Eye (tissue), 1 donor: ENCODE measurements around the gene MS4A5.
"Not testable (repeated sequence)": the region's sequence is repeated elsewhere in the genome, so short reads cannot be mapped to it uniquely, and the experiment has no call there.

ENCODE experiments used
- DNase-seq: peaks from one replicate; pipeline ENCODE4 v3.0.0-alpha.2; 2015

Gene MS4A5

DNA sequence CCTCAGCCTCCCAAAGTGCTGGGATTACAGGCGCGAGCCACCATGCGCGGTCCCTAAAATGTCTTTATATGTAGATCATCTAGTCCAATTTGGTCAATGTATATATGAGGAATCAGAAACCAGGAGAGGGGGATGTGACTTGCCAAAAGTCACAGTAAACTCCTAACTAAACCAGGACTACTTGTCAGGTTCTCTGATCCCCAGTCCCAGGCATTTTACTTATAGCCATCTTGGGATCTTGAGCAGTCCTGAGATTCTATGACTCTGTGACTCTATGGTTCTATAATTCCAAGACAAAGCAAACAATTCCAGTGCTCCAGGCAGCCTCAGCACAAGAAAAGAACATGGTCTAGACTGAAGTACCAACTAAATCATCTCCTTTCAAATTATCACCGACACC is at the start of gene MS4A5:
MS4A5 (plus strand) TSS at position 301 of the 400 bp plus-strand sequence. CDS start 103 bp downstream, outside the sequence.
- no peak for DNase-seq

DNA sequence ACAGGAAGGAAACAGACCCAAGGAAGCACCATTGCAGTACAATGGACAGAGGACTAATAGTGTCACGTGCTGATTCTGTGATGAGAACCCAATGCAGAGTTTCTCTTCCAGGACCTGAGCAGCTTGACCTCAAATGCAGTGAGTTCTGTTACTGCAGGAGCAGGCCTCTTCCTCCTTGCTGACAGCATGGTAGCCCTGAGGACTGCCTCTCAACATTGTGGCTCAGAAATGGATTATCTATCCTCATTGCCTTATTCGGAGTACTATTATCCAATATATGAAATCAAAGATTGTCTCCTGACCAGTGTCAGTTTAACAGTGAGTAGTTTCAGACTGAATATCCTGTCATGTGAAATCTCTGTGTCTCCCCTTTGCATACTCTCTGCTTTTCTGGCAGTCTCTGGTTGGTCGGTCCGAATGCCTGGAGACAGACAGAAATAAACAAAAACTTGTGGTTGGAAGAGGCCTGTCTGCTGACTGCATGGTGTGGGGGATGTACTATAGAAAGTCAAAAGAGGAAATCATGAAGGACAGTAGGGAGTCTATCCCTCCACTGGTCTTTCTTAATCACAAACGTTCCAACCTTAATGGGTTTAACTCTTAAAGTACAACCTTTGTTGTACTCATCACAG is 40.0 kb upstream of the MS4A5 start:
- DNase-seq: no peak

- no peak for DNase-seq
Measured at GRCh38 chr11:60390419-60390818, 39.0 kb upstream of the MS4A5 start.

DNA sequence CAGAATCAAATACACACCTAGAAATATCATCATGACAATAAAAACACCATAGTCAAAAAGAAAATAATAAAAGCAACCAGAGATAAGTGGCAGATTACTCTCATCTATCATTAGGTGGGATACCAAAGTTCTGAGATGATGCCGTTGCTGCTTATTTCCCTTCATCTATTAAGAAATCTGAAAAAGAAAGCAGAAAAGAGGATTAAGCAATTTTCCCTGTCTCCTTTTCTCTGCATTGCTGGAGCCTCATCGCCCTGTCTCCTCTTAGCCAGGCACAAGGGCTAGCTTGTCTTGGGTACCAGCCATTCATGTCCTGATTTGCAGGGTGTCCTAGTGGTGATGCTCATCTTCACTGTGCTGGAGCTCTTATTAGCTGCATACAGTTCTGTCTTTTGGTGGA is 37.0 kb upstream of the MS4A5 start:
- no peak for DNase-seq

DNA sequence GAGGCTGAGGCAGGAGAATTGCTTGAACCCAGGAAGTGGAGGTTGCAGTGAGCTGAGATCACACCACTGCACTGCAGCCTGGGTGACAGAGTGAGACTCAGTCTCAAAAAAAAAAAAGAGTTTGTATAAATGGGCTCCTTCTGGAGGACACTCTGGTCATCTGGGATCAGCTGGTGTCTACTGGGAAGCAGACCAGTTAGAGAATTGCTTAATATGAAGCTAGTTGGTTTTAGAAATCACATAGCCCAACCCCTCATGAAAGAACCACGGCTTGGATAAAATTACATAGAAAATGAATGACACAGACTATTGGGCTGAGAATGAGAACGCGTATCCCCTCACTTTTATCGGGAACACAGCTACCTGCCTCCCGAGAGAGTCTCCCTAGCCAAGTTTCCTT is 36.4 kb upstream of the MS4A5 start:
- DNase-seq: no peak

DNA sequence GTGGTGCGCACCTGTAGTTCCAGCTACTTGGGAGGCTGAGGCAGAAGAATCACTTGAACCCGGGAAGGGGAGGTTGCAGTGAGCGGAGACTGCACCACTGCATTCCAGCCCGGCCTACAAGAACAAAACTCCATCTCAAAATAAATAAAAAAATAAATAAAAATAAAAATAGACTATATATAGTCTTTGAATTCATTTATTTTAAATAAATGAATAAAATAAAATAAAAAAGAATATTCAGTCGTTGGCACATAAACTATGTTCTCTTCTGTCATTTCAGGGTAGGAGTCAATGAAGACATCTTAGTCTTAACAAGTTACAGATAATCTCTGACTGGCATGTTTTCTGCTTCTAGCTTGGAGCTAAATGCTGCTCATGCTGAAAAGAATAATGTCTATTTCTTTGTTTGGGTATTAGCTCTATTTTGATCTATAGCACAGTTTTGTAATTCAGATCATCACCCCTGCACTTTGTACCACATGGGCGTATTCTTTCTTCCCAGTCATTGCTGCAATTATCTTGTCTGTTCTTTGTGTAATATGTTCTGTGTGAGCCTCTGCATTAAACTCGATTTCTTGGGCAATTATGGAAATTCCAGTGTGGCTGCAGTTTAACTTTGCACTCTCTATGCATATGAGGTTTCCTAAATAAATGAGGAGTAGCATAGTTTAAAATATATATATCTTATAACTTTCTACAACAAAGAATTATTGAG is 34.5 kb upstream of the MS4A5 start:
- no peak for DNase-seq

DNA sequence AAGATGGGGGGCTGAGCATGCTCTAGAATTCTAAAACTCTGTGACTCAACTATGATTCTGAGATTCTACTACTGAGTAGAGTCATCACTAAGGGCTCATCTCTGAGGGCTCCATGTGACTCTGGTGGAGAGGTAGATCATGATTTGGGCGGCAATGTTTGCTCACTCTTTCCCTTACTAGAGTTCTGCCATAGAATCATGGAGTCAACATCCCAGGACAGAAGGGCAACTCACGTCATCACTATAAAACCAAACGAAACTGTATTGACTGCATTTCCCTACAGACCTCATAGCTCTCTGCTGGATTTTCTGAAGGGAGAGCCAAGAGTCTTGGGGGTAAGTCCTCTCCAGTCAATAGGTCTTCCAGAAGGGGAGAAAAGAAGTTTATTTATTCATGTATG is 33.0 kb upstream of the MS4A5 start, which contains the start of gene MS4A14:
MS4A14 (plus strand) TSS at position 78 of the 400 bp plus-strand sequence; CDS start at position 198, 120 bp downstream.
- DNase-seq: no peak

GRCh38 chr11:60396799-60397198 is 32.6 kb upstream of the MS4A5 start:
- DNase-seq: no peak

- DNase-seq: no peak
Measured at GRCh38 chr11:60420015-60420414, 9.4 kb upstream of the MS4A5 start.

DNA sequence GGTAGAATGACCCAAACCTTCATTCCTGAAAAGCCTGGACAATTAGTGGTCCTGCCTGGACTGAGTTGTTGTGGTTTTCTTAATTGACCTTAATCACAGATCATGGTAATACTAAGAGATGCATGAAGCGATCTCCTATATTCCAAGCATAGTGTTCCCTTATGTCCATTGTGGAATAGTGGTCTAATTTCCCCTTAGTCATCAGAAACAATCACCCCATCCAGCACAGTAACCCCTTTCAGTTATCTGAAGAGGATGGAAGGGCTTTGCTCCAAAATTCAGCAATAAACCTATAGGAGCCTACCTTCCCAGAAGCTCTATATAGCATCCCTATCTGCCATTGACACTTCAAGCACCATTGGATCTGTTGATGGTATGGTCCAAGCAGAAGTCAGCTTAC is 6.8 kb upstream of the MS4A5 start:
- no peak for DNase-seq

DNA sequence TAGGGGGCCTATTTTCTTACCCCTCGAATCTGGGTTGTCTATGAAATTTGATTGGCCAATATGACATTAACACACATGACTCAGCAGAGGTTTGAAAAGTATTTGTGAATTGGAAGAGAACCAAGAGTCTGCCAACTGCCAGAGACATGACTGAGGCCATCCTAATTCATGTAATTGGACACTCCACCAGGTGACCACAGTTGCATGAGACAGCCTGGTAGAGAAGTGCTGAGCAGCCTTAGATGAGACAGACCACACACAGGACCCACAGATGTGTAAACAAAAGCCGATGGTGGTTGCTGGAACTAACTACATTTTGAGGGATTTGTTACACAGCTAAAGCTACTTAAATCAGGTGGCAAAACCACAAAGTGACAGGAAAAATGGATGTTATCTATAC is 855 bp upstream of the MS4A5 start:
- DNase-seq: no peak

DNA sequence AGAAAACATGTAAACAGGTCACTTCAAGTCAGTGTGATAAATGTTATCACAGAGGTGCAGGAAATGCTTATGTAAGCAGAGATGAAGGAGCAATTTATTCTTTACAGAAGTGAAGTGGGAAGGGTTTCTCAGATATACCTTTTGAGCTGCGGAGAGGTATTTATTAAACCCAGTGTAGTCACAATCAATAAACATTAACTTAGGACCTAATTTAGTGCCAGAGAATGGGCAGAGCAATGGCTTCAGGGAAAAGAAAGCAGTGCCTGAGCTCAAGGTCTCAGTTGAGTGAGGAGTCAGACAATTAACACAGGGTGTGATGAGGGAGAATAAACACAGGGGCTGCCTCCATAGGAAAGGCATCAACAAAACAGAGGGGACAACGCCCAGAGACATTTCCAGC is 1.9 kb downstream of the MS4A5 start:
- DNase-seq: no peak

- DNase-seq: no peak
Measured at GRCh38 chr11:60433401-60433800, 4.0 kb downstream of the MS4A5 start.

- no peak for DNase-seq
Measured at GRCh38 chr11:60447070-60447469, 17.7 kb downstream of the MS4A5 start.

- DNase-seq: no peak
Measured at GRCh38 chr11:60447846-60448245, 18.5 kb downstream of the MS4A5 start.

DNA sequence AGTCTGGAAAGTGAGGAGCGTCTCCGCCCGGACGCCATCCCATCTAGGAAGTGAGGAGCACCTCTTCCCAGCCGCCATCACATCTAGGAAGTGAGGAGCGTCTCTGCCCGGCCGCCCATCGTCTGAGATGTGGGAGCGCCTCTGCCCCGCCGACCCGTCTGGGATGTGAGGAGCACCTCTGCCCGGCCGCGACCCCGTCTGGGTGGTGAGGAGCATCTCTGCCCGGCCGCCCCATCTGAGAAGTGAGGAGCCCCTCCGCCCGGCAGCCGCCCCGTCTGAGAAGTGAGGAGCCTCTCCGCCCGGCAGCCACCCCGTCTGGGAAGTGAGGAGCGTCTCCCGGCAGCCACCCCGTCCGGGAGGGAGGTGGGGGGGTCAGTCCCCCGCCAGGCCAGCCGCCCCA is 21.8 kb downstream of the MS4A5 start:
- not testable (repeated sequence) for DNase-seq

DNA sequence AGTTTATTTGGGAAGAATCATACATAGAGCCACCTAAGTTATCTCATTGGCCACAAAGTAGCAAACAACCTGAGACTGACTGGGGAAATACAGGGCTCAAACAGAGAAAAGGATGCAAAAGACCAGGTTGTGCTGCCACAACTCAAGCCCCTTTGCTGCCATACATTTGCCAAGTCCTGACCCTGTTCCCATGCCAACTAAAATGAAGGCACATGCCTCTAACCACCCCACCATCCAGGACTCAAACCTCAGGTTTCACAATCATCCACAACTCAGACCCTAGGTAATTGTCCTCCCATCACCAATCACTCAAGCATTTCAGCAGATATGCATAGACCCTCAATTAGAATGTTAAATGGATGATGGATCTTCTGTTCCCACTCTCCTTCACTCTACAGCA is 24.8 kb downstream of the MS4A5 start:
- DNase-seq: no peak

DNA sequence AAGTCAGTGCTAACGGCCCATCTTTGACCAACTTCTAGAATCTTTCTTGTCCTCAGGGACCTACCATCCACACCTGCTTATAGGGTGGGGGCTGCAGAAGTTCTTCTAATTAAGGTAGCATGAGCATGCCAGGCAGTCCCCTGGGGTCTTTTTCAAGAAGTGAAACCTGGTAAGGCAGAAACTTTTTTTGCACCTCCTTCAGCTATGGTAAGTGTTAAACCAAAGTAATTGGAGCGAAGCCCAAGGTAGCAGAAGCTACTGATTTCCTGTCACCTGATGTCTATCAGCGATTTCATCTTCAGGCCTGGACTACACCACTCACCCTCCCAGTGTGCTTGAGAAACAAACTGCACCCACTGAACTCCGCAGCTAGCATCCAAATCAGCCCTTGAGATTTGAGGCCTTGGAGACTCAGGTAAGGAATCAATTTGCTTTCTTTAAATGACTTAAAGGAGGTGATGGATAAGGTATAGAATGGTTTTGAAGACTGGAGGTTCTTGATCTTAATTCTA is 26.2 kb downstream of the MS4A5 start, which contains the start of gene MS4A1:
MS4A1 (plus strand) TSS at position 317 of the 512 bp plus-strand sequence. CDS start 6,528 bp downstream, outside the sequence.
- DNase-seq: no peak

DNA sequence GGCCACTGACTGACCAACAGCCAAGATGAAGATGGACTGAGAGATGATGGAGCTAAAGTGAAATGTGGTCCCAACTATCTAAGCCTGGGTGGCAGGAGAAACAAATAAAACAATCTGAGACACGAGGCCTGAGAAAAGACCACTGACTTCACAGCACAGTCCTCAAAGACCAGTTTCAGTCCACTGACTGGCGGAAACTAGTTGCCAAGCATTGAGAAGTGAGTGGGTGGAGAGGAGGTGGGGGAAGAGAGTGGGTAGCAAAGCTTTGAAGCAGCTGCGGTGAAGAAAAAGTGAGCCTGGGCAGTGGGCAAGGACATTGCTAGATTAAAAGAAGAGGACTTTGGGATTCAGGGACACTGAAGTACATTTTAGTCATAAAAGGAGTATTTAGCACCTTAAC is 28.2 kb downstream of the MS4A5 start:
- no peak for DNase-seq

DNA sequence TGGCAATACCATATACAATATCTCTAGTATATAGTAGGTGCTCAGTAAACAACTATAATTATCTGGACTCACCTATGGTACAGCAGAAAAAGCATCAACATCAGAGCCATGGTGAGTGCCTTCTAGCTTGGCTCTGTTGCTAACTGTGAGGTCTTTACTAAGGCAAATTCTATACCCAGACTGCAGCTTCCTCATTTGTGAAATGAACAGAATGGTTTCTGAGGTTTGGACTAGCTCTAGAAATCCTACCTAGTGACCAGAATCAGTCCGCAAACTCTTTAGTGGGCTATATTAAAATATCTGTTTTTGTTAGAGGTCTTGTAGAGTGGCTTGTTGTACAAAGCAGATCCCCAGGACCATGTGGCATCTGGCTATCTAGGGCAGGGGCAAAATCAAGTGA is 30.0 kb downstream of the MS4A5 start:
- DNase-seq: no peak

- no peak for DNase-seq
Measured at GRCh38 chr11:60468829-60469228, 39.5 kb downstream of the MS4A5 start.

DNA sequence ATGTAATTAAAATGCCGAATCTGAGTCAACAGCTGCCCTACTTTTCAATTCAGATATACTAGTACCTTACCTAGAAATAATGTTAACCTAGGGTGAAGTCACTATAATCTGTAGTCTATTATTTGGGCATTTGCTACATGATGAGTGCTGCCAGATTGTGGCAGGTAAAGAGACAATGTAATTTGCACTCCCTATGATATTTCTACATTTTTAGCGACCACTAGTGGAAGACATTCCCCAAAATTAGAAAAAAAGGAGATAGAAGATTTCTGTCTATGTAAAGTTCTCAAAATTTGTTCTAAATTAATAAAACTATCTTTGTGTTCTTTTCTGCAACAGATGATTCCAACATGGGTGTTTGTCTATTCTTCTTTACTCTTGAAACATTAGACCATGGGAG is 40.4 kb downstream of the MS4A5 start:
- DNase-seq: no peak

GRCh38 chr11:60477035-60477445 is 47.7 kb downstream of the MS4A5 start:
- DNase-seq: no peak

DNA sequence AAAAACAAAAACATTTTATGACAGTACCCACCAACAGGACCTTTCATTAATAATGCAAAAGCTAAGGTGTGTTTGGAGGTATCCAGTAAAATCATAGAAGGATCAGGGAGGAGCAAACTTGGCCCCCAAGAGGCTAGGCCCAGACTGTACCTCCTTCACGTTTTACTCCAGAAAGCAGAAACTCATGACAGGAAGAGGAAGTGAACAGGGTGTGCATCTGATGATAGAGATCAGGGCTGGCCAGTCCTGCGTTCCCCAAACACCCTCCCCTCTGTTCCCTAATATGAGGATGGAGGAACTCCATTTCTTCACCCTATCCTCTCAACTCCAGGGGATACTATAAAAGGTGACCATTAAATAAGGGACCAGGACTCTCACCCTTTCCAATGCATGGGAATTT is 53.0 kb downstream of the MS4A5 start:
- no peak for DNase-seq
